Left kidney (tissue), 2 donors: ENCODE measurements around the gene ADGRV1. TPM values are rescaled to one million over a fixed set of nuclear protein-coding genes. Genes with fewer than 3 reads are reported as not detected.
"Not testable (repeated sequence)": the region's sequence is repeated elsewhere in the genome, so short reads cannot be mapped to it uniquely, and the experiment has no call there.

Experiments used
- DNase-seq: peaks from one replicate; pipeline ENCODE4 v3.0.0-alpha.2; 2013
- polyA plus RNA-seq: library from polyadenylated mRNA; unstranded; fragments of 120-200 nt; gene quantifications from one replicate; pipeline ENCODE4 v1.2.1, GENCODE V29; 2013; ENCODE audit not compliant: insufficient read length

Gene ADGRV1
- polyA plus RNA-seq, 1 donor: 12.5 TPM

DNA sequence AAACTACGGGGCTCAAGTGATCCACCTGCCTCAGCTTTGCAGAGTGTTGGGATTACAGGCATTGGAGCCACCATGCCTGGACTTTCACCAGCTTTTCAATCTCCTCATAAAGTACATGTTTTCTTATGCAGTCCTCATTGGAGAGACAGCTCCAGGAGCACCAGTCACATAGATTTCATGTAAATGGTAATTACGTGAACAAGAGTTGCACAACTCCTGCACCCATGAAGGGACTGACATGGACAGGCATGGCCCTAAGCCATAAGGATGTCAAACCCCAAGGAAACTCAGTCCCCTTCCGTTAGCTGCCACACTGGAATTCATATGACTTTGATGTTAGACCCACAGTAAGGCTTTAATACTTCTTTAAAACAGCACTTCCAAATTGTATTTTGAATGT is 7.6 kb upstream of the ADGRV1 start:
- no peak for DNase-seq

DNA sequence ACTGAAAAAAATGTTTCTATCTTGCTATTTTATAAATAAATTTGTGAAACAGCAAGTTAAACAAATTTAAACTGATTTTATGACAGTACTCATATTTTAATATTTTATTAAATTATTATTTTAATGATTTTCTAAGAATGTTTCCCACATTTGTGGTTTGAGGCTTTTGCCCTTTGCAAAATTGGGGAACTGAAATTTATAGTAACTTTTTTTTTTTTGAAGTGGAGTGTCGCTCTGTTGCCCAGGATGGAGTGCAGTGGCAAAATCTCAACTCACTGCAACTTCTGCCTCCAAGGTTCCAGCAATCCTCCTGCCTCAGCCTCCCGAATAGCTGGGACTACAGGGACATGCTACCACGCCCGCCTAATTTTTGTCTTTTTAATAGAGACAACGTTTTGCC is 7.2 kb upstream of the ADGRV1 start:
- DNase-seq: no peak

DNA sequence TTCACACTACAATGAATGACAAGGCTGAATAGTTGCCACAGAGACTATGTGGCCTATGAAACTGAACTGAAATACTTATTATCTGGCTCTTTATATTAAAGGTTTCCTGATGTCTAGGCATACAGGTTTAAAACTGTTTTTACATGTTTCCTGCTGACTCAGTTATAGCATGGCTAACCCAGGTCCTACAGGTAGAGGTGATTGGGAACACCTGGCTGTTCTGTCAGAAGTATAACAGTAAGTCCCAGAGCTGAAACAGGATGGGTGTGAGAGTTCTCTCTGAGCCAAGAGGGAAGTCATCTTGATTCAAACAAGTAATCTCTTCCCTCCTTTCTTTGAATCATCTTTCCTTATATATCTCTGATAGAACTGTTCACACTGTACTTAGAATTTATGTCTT is 4.9 kb upstream of the ADGRV1 start:
- DNase-seq: no peak

DNA sequence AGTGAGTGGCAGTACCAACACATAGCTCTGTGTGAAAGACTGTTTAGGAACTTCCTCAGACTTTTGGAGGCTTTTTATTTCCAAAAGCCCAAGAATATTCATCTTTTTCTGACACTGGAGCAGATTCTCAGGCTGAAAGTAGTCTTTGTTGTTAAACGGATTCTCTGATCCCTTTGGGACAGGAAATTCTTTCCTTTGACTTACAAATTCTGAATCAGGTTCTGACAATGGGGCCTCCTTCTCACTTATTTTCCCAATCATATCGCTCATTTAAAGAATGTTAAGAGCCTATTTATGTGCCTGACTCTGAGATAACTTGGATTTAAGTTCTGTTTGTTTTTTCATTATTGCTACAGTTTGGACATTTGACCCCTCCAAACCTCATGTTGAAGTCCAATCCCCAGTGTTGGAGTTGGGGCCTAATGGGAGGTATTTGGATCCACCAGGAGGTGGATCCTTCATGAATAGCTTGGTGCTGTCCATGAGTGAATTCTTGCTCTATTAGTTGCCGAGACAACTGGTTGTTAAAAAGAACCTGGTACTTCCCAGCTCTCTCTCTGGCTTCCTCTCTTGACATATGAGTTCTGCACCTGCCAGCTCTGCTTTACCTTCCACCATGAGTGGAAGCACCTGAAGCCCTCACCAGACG is 4.1 kb upstream of the ADGRV1 start:
- no peak for DNase-seq

DNA sequence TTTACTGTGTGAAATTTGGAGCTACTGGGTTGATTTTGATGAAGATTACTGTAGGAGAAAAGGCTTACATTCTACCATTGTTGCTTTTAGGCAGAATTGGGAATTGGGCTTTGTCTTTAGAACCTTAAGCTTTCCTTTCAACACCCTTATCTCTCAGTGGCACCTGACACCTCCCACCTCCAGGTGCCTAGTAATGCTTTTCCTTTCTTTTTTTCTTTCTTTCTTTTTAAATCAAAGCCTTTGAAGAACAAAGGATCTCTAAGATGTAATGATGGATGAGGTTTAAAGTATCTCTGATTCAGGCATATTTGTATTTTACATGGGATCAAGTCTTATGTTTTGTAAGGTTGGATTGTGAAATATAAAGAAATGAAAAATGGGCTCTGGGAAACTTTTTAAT is 2.9 kb upstream of the ADGRV1 start:
- DNase-seq: no peak

DNA sequence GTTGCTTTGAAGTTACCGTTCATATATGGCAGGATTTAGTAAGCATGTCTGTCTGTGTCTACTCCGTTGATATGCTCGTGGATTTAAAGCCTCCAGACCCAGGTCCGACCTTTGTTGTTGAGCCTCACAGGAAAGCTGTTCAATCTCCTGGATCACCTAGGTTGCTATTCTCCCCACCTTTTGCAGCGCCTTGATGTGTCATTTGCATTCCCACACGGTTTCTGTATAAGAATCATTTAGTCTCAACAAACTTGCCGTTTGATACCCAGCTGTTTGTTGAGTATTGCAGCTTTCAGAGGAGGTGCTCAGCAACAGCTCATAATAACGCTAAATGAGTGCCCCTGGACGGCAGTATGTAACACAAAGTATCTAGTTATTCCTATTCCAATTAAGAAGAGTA is 1.2 kb upstream of the ADGRV1 start:
- DNase-seq: peak; percentile 3

DNA sequence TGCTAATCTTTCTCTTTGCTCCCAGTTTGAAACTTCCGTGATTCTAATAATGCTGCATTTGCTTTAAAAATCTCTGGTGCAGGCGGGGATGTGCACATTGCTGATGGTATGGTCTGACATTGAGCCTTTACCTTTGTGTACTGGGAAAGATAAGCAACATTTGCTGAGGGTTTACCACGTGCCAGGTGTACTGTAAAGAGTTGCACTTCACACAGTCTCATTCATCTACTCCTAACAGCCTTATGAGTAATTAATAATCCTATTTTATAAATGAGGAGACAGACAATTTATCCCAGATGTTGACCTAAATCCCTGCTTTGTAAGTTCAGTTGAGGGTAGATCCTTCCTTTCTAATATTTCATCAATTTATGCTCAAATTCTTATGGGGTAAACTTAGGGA is 726 bp upstream of the ADGRV1 start:
- DNase-seq: no peak

DNA sequence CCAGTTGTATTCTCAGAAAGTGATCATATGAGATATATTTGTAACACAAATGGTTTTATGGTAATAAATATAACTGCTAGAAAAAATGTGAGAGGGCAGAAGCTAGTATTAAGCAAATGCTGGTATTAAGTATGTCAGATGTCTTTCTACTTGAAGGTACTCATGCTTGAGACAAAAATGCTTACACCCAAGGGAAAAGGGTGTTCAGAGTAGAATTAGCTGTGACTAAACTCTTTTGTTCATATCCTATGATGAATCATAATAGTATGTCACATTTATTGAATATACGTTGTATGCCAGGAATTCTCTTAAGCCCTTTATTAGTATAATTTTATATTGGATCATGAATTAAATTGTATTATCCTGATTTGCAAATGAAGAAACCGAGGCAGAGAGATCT is 2.2 kb downstream of the ADGRV1 start:
- no peak for DNase-seq

DNA sequence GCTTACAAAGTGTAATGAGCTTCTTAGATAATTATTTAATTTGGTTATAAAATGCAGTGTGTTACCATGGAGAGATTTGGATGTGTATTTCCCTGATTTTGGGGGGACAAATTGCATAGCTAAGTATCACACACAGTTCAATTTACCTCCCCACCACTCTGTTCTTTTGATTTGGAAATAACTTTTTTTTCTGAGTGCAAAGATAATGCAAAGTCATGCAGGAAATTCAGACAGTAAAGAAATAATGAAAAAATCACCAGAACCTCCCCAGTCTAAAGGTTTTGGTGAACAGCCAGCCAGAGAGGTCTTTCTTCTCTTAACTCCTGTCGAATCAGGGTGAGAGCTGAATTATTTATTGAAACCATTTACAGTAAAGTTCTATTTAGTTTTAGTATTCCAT is 3.2 kb downstream of the ADGRV1 start:
- no peak for DNase-seq

DNA sequence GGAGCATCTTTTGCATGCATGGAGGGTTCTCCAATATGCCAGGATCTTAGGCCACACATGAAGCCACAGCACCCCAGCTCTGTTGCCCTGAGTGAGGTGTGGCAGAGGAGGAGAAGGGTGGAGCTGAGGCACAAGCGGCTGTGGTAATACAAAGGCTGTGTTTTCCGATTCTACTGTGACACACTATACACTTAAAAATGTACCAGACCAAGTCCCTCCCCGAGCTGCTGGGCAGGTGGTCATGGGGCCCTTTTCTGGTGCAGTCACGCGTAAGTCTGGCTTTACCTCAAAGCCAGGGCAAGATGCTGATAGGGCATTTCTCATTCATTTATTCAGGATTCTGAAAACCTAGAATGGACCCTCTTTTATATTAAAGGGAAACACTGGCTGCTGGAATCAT is 3.7 kb downstream of the ADGRV1 start:
- DNase-seq: no peak

DNA sequence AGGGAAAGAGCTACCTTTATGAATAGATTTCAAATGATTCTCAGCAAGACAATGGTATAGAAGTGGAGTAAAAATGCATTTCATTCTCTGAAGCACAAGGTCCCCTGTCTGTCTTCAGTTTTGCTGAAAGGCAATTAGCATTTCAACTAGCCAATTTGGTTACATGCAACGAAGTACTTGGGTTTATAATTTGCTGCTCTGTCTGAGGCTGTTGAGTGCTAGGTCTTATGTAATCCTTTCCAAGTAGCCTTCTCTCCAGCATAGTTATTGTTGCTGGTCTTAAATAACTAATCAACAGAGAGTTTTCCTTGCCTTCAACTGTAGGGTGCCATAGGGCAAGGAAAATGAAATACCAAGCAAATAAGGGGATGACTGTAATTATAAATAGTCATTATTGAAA is 4.5 kb downstream of the ADGRV1 start:
- DNase-seq: no peak

DNA sequence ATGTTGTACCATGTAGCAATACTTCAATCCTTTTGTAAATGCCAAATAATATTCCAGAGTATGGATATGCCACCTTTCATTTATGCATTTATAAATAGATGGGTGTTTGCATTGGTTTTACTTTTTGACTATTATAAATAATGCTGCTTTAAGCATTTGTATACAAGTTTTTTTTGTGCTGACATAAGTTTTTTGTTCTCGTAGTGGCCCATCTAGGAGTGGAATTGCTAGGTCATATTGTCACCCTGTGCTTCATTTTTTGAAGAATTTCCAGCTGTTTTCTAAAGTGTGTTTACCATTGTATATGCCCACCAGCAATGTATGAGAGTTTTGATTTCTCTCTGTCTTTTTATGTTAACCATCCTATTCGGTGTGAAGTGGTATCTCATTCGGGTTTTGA is 6.9 kb downstream of the ADGRV1 start:
- DNase-seq: no peak

DNA sequence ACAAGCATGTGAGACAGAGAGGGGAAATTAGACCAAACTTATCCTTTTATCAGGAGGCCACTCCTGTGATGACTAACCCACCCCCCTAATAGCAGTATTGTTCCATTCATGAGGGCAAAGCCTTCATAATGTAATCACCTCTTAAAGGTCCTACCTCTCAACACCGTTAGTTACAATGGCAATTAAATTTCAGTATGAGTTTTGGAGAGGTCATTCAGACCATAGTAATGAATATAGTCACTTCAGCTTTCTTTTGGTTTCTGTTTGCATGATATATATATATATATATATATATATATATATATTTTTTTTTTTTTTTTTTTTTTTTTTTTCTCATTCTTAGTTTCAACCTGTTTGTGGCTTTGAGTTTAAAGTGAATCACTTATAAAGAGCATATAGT is 10.5 kb downstream of the ADGRV1 start:
- DNase-seq: no peak

DNA sequence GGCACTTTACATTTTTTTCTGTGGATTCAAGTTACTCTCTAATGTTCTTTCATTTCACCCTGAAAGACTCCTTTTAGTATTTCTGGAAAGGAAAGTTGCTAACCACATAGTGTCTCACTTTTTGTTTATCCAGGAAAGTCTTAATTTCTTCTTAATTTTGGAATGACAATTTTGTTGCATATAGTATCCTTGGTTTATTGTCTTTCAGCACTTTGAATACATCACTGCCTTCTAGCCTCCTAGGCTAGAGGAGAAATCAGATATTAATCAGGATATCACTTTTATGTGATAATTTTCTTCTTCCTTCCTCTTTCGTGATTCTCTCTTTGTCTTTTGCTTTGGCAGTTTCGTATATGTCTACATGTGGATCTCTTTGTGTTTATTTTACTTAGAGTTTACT is 11.4 kb downstream of the ADGRV1 start:
- DNase-seq: no peak

DNA sequence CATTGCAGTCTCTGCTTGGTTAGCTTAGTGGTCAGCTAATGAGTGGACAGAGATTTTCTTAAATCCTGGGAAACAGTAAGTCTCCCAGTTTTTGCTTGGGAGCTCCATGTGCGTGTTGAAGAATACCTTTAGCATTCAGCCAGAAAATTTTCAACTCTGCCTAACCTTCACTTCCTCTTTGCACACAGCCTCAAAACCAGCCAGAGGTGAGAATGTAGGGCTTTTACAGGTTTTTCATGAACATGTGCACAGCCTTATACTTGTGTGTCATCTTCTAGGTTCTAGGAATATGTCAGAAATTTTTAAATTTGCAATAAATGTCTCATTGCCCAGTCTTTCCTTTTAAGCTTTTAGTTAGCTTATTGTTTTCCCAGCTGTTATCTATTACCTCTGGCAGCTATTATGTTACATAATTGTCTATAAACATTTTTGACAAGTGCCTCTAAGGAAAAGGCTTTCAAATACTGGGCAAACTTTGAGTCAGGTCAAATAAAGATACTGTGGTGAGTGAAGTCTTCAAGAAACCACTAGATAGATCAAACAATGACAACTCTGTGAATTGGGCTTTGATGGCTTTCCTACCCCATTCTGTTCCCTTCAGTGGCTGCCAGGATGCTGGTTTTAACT is 12.7 kb downstream of the ADGRV1 start:
- DNase-seq: no peak

DNA sequence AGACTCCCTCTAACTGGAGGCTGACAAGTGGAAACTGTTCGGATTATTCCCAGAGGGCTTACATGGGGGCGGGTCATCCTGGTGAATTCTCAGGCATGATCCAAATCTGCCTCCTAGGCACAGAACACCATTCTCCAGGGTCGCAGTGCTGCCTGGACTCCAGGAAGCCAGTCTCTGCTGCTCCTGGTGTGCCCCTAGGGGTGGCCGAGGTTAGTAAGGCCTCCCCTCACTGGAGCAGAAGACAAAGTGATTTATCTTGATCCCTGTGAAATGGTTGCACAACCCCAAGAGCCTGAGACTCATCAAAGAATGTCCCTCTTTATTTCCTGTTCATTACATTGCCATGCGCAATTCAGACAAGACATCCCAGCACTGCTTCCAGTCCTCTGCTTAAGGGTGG is 17.1 kb downstream of the ADGRV1 start:
- no peak for DNase-seq

DNA sequence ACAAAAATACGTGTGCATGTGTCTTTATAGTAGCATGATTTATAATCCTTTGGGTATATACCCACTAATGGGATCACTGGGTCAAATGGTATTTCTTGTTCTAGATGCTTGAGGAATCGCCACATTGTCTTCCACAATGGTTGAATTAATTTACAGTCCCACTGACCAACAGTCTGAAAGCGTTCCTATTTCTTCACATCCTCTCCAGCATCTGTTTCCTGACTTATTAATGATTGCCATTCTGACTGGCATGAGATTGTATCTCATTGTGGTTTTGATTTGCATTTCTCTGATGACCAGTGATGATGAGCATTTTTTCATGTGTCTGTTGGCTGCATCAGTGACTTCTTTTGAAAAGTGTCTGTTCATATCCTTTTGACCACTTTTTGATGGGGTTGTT is 18.0 kb downstream of the ADGRV1 start:
- not testable (repeated sequence) for DNase-seq

DNA sequence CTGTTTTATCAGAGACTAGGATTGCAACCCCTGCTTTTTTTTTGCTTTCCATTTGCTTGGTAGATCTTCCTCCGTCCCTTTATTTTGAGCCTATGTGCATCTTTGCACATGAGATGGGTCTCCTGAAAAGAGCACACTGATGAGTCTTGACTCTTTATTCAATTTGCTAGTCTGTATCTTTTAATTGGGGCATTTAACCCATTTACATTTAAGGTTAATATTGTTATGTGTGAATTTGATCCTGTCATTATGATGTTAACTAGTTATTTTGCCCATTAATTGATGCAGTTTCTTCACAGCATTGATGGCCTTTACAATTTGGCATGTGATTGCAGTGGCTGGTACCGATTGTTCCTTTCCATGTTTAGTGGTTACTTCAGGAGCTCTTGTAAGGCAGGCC is 21.3 kb downstream of the ADGRV1 start:
- DNase-seq: not testable (repeated sequence)

DNA sequence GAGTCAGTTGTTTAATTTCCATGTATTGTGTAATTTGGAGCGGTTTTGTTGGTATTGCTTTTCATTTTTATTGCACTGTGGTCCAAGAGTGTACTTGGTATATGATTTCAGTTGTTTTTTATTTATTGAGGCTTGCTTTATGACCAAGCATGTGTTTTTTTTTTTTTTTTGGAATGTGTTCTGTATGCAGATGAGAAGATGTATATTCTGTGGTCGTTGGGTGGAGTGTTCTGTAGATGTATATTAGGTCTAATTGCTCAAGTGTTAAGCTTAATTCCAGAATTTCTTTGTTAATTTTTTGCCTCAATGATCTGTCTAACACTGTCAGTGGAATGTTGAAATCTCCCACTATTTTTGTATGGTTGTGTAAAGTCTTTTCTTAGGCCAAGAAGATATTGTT is 23.4 kb downstream of the ADGRV1 start:
- no peak for DNase-seq

DNA sequence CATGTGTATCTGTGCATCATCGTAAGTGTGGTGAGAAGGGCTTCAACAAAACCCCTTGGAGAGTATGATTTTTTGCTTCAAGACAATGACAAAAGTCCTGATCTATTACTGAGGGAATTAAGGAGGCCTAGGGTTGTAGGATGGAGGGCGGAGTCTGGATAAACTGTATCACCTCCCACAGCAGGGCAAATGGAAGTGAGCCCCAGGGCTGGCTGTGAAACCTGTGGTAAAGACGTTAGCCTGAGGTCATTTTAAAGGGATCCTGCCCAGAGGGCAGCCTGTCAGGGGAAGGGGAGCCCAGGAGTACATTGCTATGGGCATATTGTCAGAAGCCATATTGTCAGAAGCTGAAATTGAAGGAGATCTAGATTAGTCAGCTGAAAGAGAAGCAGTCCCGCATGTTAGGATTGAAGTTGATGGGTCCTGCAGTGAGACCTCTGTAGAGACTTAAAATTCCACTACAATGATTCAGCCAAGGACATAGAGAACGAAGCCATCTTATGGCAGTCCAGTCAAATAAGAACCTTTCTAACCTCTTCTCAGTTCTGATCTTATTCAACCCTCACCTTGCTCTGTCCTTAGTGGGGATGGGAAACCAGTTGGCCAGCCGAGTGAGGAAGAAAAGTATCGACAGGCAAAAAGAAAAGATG is 26.9 kb downstream of the ADGRV1 start:
- no peak for DNase-seq

DNA sequence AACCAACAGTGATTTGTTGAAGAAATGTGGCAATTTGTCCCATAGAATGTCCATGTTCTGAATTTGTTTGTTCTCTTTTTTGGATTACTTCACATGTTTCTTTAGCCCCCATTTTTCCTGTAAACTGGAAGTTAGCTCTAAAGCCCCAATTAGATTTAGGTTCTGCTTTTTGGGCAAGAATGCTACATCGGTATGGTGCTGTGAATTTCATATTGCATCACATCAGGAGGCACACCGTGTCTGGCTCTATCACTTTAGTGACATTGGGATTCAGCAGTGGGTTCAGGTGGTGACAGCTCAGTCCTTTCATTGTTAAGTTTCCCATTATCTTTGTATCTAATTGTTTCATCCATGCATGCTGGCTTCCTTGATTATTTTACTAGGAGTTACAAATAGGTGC is 27.9 kb downstream of the ADGRV1 start:
- no peak for DNase-seq

DNA sequence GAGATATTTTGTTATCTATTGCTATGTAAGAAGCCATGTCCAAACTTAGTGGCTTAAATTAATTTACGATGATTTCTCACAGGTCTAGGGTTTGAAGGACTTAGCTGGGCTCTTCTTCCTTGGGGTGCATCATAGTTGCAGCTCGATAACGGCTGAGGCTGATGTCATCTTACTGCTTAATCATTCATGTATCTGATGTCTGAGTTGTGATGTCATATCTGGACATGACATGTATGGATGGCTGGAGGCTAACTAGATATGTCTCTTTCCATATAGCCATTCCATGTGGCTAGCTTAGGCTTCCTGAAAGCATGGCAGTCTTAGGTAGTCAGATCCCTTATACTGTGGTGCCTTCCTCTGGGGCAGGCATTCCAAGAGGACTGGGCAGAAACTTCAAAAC is 31.6 kb downstream of the ADGRV1 start:
- no peak for DNase-seq

DNA sequence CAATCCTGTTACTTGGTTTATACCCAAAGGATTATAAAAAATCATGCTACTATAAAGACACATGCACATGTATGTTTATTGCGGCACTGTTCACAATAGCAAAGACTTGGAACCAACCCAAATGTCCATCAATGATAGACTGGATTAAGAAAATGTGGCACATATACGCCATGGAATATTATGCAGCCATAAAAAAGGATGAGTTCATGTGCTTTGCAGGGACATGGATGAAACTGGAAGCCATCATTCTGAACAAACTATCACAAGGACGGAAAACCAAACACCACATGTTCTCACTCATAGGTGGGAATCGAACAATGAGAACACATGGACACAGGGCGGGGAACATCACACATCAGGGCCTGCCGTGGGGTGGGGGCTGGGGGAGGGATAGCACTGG is 34.5 kb downstream of the ADGRV1 start:
- not testable (repeated sequence) for DNase-seq

DNA sequence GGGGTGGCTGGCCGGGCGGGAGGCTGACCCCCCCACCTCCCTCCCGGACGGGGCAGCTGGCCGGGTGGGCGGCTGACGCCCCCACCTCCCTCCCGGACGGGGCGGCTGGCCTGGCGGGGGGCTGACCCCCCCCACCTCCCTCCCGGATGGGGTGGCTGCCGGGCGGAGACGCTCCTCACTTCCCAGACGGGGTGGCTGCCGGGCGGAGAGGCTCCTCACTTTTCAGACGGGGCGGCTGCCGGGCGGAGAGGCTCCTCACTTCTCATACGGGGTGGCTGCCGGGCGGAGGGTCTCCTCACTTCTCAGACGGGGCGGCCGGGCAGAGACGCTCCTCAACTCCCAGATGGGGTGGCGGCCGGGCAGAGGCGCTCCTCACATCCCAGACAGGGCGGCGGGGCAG is 37.2 kb downstream of the ADGRV1 start:
- DNase-seq: not testable (repeated sequence)
